ENCODE data around the gene PLEKHH1. TPM values are rescaled to one million over a fixed set of nuclear protein-coding genes. Genes with fewer than 3 reads are reported as not detected.
A peak's percentile ranks its signal among the peaks of the same experiment; 100 is the strongest.

The PLEKHH1 gene
- total RNA-seq, 1 experiment from 2014 or later = 32.4 TPM

GRCh38 chr14:67580336-67581171 lies 47.5 kb downstream of the PLEKHH1 start:
- CTCF ChIA-PET = interaction anchor here (0.6 to 3.4 kb wide), 12 partner anchors 9 to 186 kb away, joined by 3 to 36 read pairs (median 6); partner anchors contain the start of genes PIGH, RDH11 and VTI1B
- peak in 1 of 2 experiments; percentile 57 for TF ChIP-seq CTCF (IDR thresholded peaks at IDR 0.05; ENCODE audit: insufficient read depth in 1 of 2, low read depth in 1 of 2, low read length in 1 of 2, severe bottlenecking in 1 of 2, unreplicated experiment in 1 of 2)
- peaks cover 2% of the 10 kb centered on the region for H3K36me3 ChIP-seq (ENCODE audit: control insufficient read depth, insufficient read depth, low read length)
- peak; percentile 52 to 66 for DNase-seq
- Mint-ChIP-seq H3K4me3 (ENCODE audit: unreplicated experiment) (no peak overlapping the region), H3K27me3 (ENCODE audit: insufficient read depth, unreplicated experiment) (no peaks in the 10 kb centered on the region), H3K9me3 (ENCODE audit: unreplicated experiment) (no peaks in the 10 kb centered on the region), H3K27ac (ENCODE audit: unreplicated experiment) (peak overlapping the region; percentile 13), H3K36me3 (ENCODE audit: insufficient read depth, unreplicated experiment) (peaks cover 13% of the 10 kb centered on the region), H3K4me1 (ENCODE audit: low read depth, unreplicated experiment) (no peaks in the 10 kb centered on the region)
- H3K27me3 ChIP-seq (replicated peaks; ENCODE audit: control insufficient read depth, insufficient read depth, low read length) = no peaks in the 10 kb centered on the region
- H3K4me3 ChIP-seq (ENCODE audit: low read depth, low read length) = no peak overlapping the region
- intact Hi-C loops (cut with micrococcal nuclease; ENCODE audit: unreplicated experiment) = loop anchor here (1.0 to 5.0 kb wide), 2 partner anchors 54 to 187 kb away; no protein-coding TSS in a partner anchor
- BruUV-seq (replicated peaks) = no TSS peak
- H3K4me1 ChIP-seq = peaks cover 13% of the 10 kb centered on the region
- POLR2A ChIA-PET = interaction anchor here (0.7 kb wide), 1 partner anchor 38 kb away, joined by 3 read pairs; no protein-coding TSS in a partner anchor
- H3K9me3 ChIP-seq = no peaks in the 10 kb centered on the region

GRCh38 chr14:67581643-67582042 lies 48.6 kb downstream of the PLEKHH1 start:
- ChIA-PET CTCF (interaction anchor here (1.1 to 3.4 kb wide), 9 partner anchors 10 to 185 kb away, joined by 3 to 36 read pairs (median 11); partner anchors contain the start of genes PIGH and RDH11), POLR2A (no interaction called here)
- Mint-ChIP-seq H3K9me3 (ENCODE audit: unreplicated experiment) (no peaks in the 10 kb centered on the region), H3K27ac (ENCODE audit: unreplicated experiment) (no peak overlapping the region), H3K27me3 (ENCODE audit: insufficient read depth, unreplicated experiment) (no peaks in the 10 kb centered on the region), H3K4me3 (ENCODE audit: unreplicated experiment) (no peak overlapping the region), H3K4me1 (ENCODE audit: low read depth, unreplicated experiment) (no peaks in the 10 kb centered on the region), H3K36me3 (ENCODE audit: insufficient read depth, unreplicated experiment) (peaks cover 13% of the 10 kb centered on the region)
- peaks cover 2% of the 10 kb centered on the region for H3K36me3 ChIP-seq (ENCODE audit: control insufficient read depth, insufficient read depth, low read length)
- no peak for TF ChIP-seq CTCF (IDR thresholded peaks at IDR 0.05; ENCODE audit: insufficient read depth in 1 of 2, low read depth in 1 of 2, low read length in 1 of 2, severe bottlenecking in 1 of 2, unreplicated experiment in 1 of 2)
- no peak overlapping the region for H3K4me3 ChIP-seq (ENCODE audit: low read depth, low read length)
- intact Hi-C loops (cut with micrococcal nuclease; ENCODE audit: unreplicated experiment) = loop anchor here (5.0 kb wide), 1 partner anchor 186 kb away; no protein-coding TSS in a partner anchor
- peaks cover 13% of the 10 kb centered on the region for H3K4me1 ChIP-seq
- no TSS peak for BruUV-seq (replicated peaks)
- DNase-seq = no peak
- no peaks in the 10 kb centered on the region for H3K27me3 ChIP-seq (replicated peaks; ENCODE audit: control insufficient read depth, insufficient read depth, low read length)
- no peaks in the 10 kb centered on the region for H3K9me3 ChIP-seq

GRCh38 chr14:67582061-67582460 lies 49.0 kb downstream of the PLEKHH1 start:
- no peaks in the 10 kb centered on the region for H3K27me3 Mint-ChIP-seq (ENCODE audit: insufficient read depth, unreplicated experiment)
- Histone ChIP-seq H3K9me3 (no peaks in the 10 kb centered on the region), H3K36me3 (ENCODE audit: control insufficient read depth, insufficient read depth, low read length) (peaks cover 2% of the 10 kb centered on the region), H3K4me1 (peaks cover 13% of the 10 kb centered on the region), H3K27me3 (replicated peaks; ENCODE audit: control insufficient read depth, insufficient read depth, low read length) (no peaks in the 10 kb centered on the region), H3K4me3 (ENCODE audit: low read depth, low read length) (no peak overlapping the region)
- intact Hi-C loops (cut with micrococcal nuclease; ENCODE audit: unreplicated experiment) = loop anchor here (5.0 kb wide), 1 partner anchor 185 kb away; no protein-coding TSS in a partner anchor
- BruUV-seq (replicated peaks) = no TSS peak
- ChIA-PET CTCF (interaction anchor here (1.7 to 3.4 kb wide), 4 partner anchors 55 to 155 kb away, joined by 6 to 36 read pairs (median 17); no protein-coding TSS in a partner anchor), POLR2A (no interaction called here)
- H3K9me3 Mint-ChIP-seq (ENCODE audit: unreplicated experiment) = no peaks in the 10 kb centered on the region
- peaks cover 13% of the 10 kb centered on the region for H3K36me3 Mint-ChIP-seq (ENCODE audit: insufficient read depth, unreplicated experiment)
- H3K4me1 Mint-ChIP-seq (ENCODE audit: low read depth, unreplicated experiment) = no peaks in the 10 kb centered on the region
- H3K4me3 Mint-ChIP-seq (ENCODE audit: unreplicated experiment) = no peak overlapping the region
- no peak overlapping the region for H3K27ac Mint-ChIP-seq (ENCODE audit: unreplicated experiment)
- no peak for TF ChIP-seq CTCF (IDR thresholded peaks at IDR 0.05; ENCODE audit: insufficient read depth in 1 of 2, low read depth in 1 of 2, low read length in 1 of 2, severe bottlenecking in 1 of 2, unreplicated experiment in 1 of 2)
- DNase-seq = no peak

Data from Caco-2 (cell line).